ENCODE measurements around the gene ZCCHC14.
"Not testable (repeated sequence)": the region's sequence is repeated elsewhere in the genome, so short reads cannot be mapped to it uniquely, and the experiment has no call there.

ZCCHC14 gene

DNA sequence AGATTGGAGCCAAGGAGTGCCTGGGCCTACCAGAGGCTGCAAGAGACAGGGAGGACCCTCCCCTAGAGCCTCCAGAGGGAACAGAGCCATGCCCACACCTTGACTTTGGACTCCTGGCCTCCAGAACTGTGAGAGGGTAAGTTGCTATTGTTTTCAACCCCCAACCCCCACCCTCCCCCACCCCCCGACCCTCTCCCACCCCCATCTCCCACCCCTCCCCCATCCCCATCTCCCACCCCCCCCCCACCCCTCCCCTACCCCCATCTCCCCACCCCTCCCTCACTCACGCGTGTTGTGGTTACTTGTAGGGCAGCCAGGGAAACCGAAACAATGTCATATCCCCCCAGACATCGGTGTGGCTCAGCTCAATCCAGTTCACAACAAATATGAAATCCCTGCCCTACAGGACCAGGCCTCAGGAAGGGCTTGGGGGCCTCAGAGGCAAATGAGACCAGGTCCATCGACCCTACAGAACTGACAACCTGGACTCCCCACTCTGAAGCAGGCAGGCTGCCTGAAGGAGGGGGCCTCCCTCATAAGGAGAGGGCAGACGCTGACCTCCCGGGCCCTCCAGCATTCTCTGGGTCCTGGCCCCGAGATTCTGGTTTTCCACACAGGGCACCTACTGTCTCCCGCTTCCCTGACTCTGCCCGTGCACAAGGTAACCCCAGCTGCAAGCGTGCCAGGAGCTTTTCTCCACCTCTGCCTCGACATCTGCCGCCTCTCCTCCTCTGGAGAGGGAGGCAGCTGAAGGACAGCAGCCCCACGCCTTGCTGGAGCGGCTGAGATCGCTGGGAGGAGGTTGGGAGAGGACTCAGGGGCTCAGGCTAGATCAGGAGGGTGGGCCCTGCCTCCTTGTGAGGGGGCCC lies 3.0 kb upstream of the ZCCHC14 start:
- no peak for DNase-seq

DNA sequence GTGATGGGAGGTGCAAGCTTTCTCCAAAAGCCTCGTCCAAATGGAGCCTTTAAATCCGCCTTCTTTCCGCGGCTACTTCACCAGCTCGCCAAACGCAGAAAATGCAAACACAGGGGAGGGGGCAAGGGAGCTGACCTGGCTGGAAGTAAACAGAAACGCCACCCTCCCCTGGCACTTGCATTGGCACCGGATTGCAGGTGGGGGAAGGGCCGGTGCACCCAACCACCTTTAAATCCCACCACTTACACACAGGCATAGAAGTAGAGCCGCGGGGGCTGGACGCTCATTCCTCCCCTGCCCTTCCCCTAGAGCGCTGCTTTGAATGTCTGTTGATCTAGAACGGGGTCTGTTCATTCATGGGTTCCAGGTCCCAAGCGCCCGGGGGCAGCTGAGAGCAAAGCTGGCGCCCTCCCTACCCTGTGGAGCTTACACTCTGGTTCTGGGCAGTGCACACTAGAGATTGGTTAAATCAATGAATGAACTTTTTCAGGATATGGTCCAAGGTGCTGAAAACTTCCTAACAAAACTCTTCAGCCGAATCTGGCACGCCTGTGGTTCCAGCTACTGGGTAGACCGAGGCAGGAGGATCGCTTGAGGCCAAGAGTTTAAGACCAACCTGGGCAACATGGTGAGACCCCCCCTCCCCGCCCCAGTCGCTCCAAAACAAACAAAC lies 920 bp upstream of the ZCCHC14 start:
- DNase-seq = no peak

DNA sequence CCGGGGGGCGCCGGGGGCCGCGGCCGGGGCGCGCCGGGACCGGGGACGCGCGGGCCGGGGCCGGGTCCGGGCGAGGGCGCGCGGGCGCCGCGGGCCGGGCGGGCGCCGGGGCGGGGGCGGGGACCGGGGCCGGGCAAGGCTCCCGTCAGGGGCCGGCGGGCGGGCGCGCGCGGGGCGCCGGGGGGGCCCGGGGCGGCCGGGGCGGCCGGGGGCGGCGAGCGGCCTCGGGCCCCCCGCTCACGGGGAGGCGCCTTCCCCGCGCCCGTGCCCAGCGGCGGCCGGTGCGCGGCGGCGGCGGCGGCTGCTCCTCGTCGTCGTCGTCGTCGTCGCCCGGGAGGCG lies 563 bp downstream of the ZCCHC14 start:
- DNase-seq = no peak

DNA sequence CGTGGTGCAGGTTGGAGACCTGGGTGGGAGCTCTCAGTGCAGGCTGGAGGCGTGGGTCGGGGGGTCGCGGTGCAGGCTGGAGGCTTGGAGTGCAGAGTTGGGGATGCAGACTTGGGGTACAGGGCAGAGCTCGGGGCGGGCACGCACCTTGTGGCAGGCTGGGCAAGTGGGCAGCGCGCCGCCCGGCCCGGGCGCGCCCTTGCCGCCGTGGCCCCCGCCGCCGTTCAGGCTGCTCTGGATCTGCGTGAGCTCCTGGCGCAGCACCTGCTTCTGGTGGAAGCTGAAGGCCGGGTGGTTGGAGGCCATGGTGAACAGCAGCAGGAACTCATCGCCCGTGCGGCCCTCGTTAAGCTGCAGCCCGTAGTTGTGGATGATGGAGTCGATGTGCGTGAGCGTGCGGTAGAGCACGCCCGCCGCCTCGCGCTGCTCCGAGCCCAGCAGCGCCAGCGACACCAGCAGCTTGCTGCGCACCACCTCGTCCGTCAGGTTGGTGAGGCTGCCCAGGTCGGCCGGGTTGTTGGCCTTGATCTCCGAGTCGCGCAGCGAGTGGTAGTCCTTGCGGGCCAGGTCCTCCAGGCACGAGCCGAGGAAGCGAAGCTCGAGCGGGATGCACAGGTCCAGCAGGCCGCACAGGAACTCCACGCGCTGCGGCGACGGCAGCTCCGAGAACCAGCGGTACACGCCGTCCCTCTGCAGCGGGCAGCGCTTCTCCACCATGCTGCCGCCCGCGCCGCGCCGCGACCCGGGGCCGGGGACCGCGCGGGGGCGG lies 1.1 kb downstream of the ZCCHC14 start:
- peak; percentile 27 for DNase-seq

DNA sequence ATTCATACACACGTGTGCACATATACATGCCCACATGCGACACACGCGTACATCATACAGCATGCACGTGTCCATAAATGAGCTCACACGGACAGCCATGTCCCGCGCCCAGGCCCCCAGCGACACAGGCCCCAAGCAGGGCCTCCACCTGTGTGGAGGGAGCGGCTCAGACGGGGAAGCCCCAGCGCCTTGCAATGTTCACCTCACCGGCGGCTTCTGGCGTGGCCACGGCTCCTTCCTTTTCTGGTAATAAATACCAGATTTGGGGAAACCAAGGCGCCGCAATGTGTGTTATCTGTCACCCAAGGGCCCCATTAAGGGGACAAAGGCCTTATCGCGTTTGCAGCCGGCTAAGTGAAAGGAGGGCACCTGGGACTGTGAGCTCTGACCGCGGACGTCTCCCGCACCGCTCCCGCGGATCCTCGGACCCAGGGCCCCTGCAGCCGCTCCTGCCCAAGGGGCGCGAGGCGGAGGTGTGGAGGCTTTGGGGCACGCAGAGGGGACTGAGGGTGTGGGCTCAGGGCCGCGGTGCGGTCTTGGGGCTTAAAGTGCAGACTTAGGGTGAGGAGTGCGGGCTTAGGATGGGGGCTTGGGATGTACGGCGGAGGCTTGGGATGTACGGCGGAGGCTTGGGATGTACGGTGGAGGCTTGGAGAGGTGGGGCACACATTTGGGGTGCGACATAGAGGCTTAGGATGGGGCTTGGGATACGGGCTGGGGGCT lies 1.9 kb downstream of the ZCCHC14 start:
- peak; percentile 71 for DNase-seq

DNA sequence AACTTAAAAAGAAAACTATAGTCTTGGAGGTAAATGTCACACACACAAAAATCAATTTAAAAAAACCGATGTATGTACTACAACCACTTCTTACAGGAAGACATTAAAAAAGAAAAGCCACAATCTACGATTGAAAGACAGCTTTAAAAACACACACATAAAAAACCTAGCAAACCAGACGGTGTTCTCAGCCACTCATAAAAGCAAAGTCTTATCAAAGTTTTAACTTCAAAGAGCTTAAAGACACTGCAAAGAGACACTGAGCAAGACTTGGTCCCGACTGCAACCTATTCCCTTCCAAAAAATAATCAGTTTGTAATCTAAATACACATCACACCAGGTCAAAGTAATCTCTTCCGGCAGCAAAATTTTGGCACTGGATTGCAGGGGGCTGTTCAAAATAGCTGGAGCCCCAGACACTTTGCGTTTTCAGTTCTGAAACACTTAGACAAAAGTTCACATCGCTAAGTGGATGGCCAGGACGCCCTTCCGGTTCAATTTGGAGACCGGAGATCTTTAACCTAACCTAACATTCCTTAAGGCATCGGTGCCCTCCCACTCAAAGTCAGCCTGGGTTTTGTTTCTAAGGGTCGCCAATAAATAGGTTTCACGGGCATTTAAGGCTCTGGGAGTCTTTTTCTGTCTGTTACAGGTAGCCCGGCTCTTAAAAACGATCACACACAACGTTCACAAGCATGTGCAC lies 2.6 kb downstream of the ZCCHC14 start:
- DNase-seq = peak; percentile 43

DNA sequence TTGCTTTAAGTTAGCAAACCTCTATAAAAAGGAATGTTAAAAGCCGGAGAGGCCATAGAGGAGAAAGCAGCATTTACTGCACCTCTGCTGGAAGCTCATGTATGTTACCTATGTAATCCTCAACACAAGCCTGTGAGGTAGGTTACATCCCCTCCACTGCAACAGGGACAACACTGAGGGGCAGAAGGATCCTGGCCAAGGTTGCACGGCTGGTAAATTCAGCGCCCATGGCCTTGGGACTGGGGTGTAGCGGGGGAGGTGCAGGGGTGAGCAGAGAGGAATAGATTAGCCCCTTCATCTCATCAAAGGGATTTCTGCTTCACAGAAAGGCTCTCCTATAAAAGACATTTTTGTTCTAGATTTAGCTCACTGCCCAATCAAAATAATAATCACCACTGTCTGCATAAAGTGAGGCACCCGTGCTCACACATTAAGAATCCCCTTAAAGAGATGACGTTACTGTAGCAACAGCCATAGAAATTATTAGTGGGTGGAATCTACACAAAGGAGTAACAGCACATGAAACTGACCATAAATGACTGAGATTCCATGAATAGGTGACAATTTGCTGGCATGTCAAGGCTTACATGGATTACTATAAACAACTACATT lies 3.3 kb downstream of the ZCCHC14 start:
- no peak for DNase-seq

DNA sequence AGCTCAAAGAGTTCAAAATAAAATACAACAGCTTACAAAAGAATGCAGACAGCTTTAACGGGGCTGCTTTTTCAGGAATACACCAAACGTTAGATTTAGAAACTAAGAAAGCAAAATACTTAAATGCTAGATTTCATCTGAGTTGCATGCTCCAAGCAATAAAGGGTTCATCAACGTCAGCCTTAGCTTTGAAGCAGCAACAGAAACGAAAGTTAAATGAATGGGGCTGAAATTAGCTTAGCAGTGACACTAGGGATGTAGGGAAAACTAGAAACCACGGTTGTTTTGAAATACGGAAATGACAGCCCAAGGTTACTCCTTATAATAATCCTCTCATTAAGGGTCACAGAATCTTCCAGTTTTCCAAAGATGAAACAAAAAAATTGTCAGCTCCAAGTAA lies 3.9 kb downstream of the ZCCHC14 start:
- DNase-seq = not testable (repeated sequence)

DNA sequence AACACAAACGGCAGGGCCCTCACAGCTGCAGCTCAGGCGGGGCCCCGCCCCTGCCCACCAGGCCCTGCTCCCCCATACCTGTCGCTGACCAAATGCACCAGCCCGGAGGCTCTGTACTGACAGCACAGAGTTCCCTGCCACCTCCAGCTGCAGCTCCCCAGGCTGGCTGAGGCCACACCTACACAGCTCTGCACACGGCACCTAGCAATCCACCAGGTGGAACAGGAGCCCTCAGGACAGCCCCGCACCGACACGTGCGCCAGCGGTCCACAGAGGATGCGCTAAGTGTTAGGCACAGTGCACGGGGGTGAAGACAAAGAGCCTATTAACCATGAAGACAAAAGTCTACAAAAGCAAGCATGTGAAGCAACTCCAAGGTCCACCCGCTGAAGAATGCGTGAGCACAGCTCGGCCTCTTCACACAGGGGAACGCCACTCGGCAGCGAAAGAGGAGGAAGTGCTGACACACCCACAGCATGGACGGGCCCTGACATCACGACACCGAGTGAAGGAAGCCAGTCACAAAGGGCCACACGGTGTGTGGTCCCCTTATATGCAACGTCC lies 5.4 kb downstream of the ZCCHC14 start:
- peak; percentile 15 for DNase-seq

DNA sequence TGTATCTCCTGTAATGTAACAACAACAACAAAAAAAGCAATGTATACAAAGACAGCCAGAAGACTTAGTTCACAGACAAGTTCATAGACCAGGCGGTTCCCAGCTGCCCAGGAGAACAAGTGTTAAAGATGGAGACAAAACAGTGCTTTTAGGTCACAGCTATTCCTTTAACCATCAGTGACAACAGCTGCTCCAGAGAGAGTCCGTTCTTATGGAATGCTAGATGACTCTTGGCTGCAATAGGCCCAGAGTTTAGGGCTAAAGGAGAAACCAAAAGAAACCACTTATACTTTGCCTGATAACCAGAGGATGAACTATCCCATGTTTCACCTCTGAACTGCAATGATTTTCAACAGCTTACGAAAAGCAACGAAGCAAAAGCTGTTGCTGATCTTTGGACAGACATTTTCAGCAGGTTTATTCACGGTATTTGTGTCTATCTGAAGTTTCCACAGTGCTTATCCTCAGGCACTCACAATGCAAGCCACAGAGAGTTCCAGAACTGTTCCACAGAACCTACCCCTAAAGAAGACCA lies 6.0 kb downstream of the ZCCHC14 start:
- DNase-seq = no peak

DNA sequence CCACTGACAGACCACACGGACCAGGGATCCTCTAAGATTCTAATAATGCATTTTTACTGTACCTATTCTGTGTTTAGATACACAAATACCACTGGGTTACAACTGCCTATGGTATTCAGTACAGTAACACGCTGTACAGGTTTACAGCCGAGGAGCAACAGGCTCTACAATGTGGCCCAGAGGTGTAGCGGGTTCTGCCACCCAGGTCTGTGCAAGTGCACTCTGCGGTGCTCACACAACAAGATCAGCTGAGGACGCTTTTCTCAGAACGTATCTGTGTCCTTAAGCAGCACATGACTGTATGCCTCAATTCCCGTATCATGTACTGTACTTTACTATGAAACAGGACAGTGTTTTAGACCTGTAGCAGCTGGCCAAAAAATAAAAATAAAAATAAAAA lies 6.5 kb downstream of the ZCCHC14 start:
- DNase-seq = no peak

DNA sequence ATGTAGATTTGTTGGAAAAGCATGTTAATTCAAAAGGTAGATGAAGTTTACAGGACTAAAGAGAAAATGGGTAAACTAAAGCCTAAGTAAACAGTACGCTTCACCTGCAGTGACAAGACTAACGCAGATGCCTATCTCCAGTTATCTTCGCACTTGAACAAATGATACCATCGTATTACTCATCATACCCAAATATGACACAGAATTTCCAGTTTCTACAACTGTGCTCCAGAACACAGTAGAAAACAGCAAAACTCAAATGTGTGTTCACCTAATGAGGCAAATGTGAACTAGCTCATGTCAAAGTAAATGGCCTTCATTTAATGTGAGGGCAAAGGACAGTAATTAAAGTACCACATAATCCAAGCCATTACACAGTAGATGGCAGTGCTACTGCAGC lies 7.0 kb downstream of the ZCCHC14 start:
- DNase-seq = not testable (repeated sequence)

DNA sequence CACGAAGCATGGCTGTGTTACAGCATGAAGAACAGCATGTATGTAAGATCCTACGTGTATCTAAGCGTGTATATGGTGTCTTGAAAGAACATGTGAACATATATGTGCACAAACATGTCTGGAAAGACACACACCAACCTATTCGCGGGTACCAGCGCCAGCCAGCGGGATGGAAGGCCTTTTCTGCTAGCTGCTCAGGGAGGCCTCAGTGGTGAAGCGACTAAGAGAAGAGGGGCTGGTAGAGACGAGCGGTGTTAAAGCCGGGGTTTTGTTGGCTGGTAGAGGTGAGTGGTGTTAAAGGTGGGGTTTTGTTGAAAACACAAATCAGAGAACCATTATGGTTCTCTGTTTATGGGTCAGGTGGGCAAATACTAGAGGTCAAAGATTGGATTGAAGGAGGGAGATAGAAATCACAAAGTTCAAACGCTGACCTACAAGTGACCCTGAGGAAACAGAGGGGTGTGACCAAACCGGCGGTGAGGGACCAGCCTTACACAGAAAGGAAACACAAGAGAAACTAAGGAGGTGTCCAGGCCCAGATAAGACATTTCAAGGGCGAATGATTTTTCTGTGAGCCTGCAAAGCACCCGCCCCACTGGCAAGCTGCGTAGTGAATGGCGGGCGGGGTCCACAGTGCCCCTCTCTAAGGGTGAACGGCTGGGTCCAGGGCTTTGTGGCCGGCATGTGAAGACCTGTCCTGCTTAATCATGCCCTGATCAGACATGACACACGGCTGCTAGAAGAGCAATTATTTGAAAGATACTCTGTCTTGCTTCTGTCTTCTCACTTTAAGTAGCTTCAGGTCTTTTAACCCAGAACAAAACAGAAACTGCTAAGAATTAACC lies 8.1 kb downstream of the ZCCHC14 start:
- DNase-seq = no peak

DNA sequence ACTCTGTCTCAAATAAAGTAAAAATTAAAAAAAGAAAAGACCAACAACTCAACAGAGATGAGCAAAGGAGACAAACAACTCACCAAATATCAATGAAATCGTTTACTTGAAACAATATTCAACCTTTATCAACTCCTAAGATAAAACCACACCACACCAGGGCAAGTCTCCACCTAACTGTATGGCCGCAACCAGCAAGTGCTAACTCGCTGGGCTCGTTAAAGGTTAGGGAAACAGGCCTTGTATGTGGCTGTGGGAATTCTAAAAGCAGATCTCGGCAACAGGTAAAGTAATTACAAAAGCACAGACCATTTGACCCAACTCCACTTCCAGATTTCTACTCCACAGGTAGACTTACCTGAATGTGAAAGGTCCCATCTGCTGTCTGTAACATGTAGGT lies 9.3 kb downstream of the ZCCHC14 start:
- DNase-seq = no peak

DNA sequence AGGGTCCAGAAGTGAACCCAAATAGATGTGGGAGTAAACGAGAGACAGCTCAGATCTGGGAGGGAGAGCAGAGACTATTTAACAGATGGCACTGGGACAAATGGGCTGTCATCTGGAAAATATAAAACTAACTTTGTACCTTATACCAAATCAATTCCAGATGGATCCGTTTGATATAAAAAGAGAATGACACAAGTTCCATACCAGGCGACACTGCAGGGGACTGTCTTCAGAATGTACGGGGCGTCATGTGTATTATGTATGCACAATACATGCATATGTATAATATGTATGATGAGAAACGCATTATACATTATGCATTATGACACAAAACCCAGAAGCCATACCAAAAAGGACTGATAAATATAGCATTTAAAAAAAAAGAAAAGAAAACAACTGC lies 10.2 kb downstream of the ZCCHC14 start:
- DNase-seq = not testable (repeated sequence)

DNA sequence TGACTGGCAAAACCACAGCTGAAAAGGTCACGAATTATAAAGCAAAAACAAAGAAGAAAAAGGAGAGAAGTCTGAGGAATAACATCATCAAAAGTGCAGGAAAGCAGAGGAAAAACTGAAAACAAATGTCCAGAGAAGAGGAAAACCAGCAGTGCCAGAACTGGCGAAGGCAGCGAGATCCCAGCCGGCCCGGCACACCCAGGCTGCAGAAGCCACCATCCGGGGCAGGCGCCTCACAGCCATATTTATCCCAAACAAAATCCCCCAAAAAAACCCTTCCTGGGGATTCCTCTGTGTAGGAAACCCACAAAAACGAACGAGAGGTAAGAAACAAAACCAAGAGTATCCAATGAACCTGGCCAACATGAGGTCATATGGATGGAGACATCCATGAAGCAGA lies 10.6 kb downstream of the ZCCHC14 start:
- no peak for DNase-seq

DNA sequence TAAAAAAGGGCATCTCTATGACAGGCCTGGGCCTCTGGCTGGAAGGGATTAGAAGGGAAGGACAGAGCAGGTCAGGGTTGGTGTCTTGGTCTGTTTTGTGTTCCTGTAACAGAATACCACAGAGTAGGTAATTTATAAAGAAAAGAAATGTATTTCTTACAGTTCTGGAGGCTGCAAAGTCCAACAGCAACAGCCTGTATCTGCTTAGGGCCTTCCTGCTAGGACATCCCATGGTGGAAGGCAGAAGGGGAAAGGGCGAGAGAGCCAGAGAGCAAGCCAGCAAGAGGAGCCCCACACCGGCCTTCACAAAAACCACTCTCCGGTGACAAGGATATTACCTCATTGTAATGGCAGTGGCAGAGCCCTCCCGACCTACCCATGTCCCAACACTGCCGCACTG lies 11.1 kb downstream of the ZCCHC14 start:
- DNase-seq = not testable (repeated sequence)

DNA sequence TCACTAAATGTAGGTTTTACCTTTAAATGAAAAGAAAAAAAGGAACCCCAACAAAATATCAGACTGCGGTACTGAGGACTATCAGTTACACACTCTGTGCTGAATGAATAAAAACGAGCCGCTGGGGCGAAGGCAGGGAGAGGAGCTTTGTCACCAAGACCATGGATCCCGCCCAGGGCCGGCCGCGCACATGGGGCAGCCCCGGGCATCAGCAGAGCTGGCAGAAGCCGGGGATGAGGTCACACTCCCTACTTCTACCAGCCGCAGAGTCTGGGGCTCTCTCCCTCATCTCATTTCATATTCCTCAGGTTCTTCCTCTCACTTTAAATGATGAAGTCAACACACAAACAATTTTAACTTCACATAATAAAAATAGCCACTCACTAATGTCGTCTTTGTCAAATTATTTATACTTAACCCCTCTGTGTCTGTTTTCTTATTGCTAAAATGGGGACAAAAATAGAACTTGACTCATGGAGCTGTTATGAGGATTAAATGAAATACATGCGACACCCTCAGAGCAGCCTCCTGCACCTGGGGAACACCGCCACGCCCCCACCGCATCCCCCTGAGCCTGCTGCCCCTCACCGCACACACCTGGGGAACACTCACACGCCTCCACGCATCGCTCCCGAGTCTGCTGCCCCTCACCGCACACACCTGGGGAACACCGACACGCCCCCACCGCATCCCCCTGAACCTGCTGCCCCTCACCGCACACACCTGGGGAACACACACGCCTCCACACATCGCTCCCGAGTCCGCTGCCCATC lies 15.4 kb downstream of the ZCCHC14 start:
- DNase-seq = not testable (repeated sequence)

DNA sequence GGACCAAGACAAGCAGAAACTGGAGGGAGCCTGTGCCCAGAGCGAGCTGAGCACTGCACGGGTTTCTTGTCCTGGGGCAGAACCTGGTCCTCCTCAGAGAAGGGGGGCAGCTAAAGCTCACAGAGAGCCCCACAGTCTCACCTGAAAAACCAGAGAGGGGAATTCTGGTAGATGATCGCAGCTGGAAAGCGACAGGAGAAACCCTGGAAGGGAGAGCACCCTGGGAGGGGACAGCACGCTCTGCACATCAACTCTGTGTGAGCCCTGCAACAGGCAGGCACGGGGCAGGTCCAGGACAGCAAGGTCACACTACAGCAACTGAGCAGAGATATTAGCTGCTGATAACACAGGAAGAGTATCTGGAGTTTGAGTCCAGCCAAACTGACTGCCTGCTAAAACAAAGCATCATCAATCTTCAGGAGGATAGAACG lies 18.2 kb downstream of the ZCCHC14 start:
- DNase-seq = no peak

Measured in CD4-positive, alpha-beta T cell treated with Interleukin-6 for 4 hours (primary cell).